Mesenchymal stem cell (in vitro differentiated cells and primary cell): ENCODE data around the gene ADRM1.

ENCODE experiments used
- DNase-seq: peaks from one replicate; pipeline ENCODE4 v3.0.0-alpha.2; 2013
- H2AFZ ChIP-seq: one replicate; pipeline ENCODE4 v1.6.1; 2013; ENCODE audit warnings: low read depth, mild to moderate bottlenecking, control low read depth, inconsistent platforms, low read length, moderate library complexity
- H2AK5ac ChIP-seq: 2 replicates; pipeline ENCODE4 v1.6.1; 2013; ENCODE audit warnings: low read length, moderate library complexity, mild to moderate bottlenecking, inconsistent platforms; ENCODE audit not compliant: severe bottlenecking
- H2BK120ac ChIP-seq: one replicate; pipeline ENCODE4 v1.6.1; 2013; ENCODE audit warnings: low read depth, mild to moderate bottlenecking, inconsistent platforms, low read length, moderate library complexity
- H2BK12ac ChIP-seq, 2 experiments: one replicate each; pipeline ENCODE4 v1.6.1; 2013; ENCODE audit warnings: inconsistent platforms in 2 of 2, low read length in 2 of 2, mild to moderate bottlenecking in 2 of 2, moderate library complexity in 2 of 2, control low read depth in 1 of 2
- H2BK15ac ChIP-seq: one replicate; pipeline ENCODE4 v1.6.1; 2013; ENCODE audit warnings: mild to moderate bottlenecking, low read depth, inconsistent platforms; ENCODE audit not compliant: poor library complexity, severe bottlenecking
- H2BK5ac ChIP-seq: 2 replicates; pipeline ENCODE4 v1.6.1; 2013; ENCODE audit warnings: low read depth, mild to moderate bottlenecking, low read length, control low read depth, inconsistent platforms; ENCODE audit not compliant: poor library complexity, severe bottlenecking
- H3K14ac ChIP-seq, 2 experiments: one replicate each; pipeline ENCODE4 v1.6.1; 2013; ENCODE audit warnings: inconsistent platforms in 2 of 2, low read length in 2 of 2, control low read depth in 1 of 2, mild to moderate bottlenecking in 1 of 2, moderate library complexity in 1 of 2
- H3K18ac ChIP-seq, 2 experiments: one replicate each; pipeline ENCODE4 v1.6.1; 2013; ENCODE audit warnings: inconsistent platforms in 2 of 2, low read length in 2 of 2, control low read depth in 1 of 2, low read depth in 1 of 2, mild to moderate bottlenecking in 1 of 2
- H3K23ac ChIP-seq, 2 experiments: one replicate each; pipeline ENCODE4 v1.6.1; 2013; ENCODE audit warnings: inconsistent platforms in 2 of 2, low read length in 2 of 2, mild to moderate bottlenecking in 2 of 2, moderate library complexity in 2 of 2, control low read depth in 1 of 2
- H3K27ac ChIP-seq: 2 replicates; pipeline ENCODE4 v1.5.1; 2013; ENCODE audit warnings: mild to moderate bottlenecking, moderate library complexity, low read length, control low read depth, inconsistent platforms; ENCODE audit not compliant: poor library complexity, severe bottlenecking
- H3K27me3 ChIP-seq, 2 experiments: 2 replicates each; pipeline versions ENCODE4 v1.6.1 to v1.7.0; 2013; ENCODE audit warnings: low read length in 2 of 2, mild to moderate bottlenecking in 2 of 2, moderate library complexity in 2 of 2, control low read depth in 1 of 2, inconsistent platforms in 1 of 2; ENCODE audit not compliant: control insufficient read depth in 1 of 2, insufficient read depth in 1 of 2
- H3K36me3 ChIP-seq, 2 experiments: 2 replicates each; pipeline versions ENCODE4 v1.6.1 to v1.7.0; 2013; ENCODE audit warnings: low read length in 2 of 2, control low read depth in 1 of 2, inconsistent platforms in 1 of 2, low read depth in 1 of 2, mild to moderate bottlenecking in 1 of 2; ENCODE audit not compliant: insufficient read depth in 2 of 2, control insufficient read depth in 1 of 2
- H3K4ac ChIP-seq, 2 experiments: one replicate each; pipeline ENCODE4 v1.6.1; 2013; ENCODE audit warnings: inconsistent platforms in 2 of 2, low read length in 2 of 2, mild to moderate bottlenecking in 2 of 2, moderate library complexity in 2 of 2, control low read depth in 1 of 2, low read depth in 1 of 2
- H3K4me1 ChIP-seq: 2 replicates; pipeline ENCODE4 v1.6.1; 2013; ENCODE audit warnings: low read depth, low read length, control low read depth; ENCODE audit not compliant: control insufficient read depth, insufficient read depth
- H3K4me2 ChIP-seq: 2 replicates; pipeline ENCODE4 v1.6.1; 2013; ENCODE audit warnings: low read length, mild to moderate bottlenecking, inconsistent platforms; ENCODE audit not compliant: poor library complexity, severe bottlenecking
- H3K4me3 ChIP-seq, 2 experiments: 2 replicates each; pipeline versions ENCODE4 v1.5.1 to v1.7.0; 2013; ENCODE audit warnings: low read length in 2 of 2, mild to moderate bottlenecking in 2 of 2, control low read depth in 1 of 2, low read depth in 1 of 2; ENCODE audit not compliant: insufficient read depth in 1 of 2
- H3K79me1 ChIP-seq: replicated peaks from 2 replicates; pipeline ENCODE4 v1.6.1; 2013; ENCODE audit warnings: mild to moderate bottlenecking, control low read depth, low read length, inconsistent platforms; ENCODE audit not compliant: poor library complexity, severe bottlenecking
- H3K9ac ChIP-seq: 2 replicates; pipeline ENCODE4 v1.7.0; 2013; ENCODE audit warnings: mild to moderate bottlenecking, low read length, moderate library complexity
- H3K9me3 ChIP-seq: 2 replicates; pipeline ENCODE4 v1.7.0; 2013; ENCODE audit warnings: mild to moderate bottlenecking, low read length; ENCODE audit not compliant: control insufficient read depth
- H4K8ac ChIP-seq: one replicate; pipeline ENCODE4 v1.6.1; 2013; ENCODE audit warnings: inconsistent platforms, mild to moderate bottlenecking, low read length, moderate library complexity
- H4K91ac ChIP-seq: one replicate; pipeline ENCODE4 v1.6.1; 2013; ENCODE audit warnings: mild to moderate bottlenecking, low read length, inconsistent platforms
- WGBS: methylation state at CpG from one replicate; pipeline ENCODE4 v1.1.7; 2013; ENCODE audit warnings: mixed read lengths; 5-methylcytosine and 5-hydroxymethylcytosine counted together

The ADRM1 gene

DNA sequence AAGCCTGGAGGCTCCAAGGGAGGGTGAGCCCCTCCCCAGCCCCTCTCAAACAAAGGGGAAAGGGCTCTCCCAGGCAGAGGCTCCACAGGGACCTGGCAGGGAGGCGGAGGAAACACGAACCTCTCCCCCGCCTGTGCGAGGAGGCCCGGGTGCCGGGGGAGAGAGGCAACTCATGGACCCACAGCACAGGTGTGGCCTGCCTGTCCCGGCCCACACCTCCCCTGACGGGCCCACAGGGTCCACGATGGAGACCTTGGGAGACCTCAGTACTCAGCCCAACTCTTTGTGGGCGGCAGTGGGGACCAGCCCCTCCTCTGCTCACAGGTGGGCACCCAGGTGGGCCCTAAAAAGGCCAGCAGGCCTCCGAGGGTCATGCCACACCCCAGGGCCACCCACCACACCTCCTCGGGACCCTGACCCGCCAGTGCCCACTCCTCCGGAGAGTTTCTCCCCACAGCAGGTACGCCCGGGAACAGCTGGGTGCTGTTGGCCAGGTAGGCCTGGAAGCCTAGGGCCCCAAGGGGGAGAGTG is 52.1 kb downstream of the ADRM1 start:
- no peak overlapping the region for H3K14ac ChIP-seq
- peak overlapping the region; percentile 45 for H4K8ac ChIP-seq
- peak overlapping the region; percentile 100 for H2AK5ac ChIP-seq
- H3K9me3 ChIP-seq, result no peaks in the 10 kb centered on the region
- H2BK5ac ChIP-seq, result peak overlapping the region; percentile 71
- no peak for DNase-seq
- peak overlapping the region in 1 of 2 experiments; percentile 83 for H2BK12ac ChIP-seq
- H2BK15ac ChIP-seq, result peak overlapping the region; percentile 60
- H4K91ac ChIP-seq, result no peak overlapping the region
- peak overlapping the region; percentile 13 for H2BK120ac ChIP-seq
- peak overlapping the region; percentile 67 for H3K4me2 ChIP-seq
- peaks cover 19% of the 10 kb centered on the region for H3K79me1 ChIP-seq
- WGBS, result 78% methylated on average over 16 of the region's 16 CpGs
- H3K36me3 ChIP-seq, result peaks cover 8 to 94% of the 10 kb centered on the region in 2 experiments
- peak overlapping the region; percentile 96 for H3K27ac ChIP-seq
- H3K4me1 ChIP-seq, result peaks cover 92% of the 10 kb centered on the region
- H3K9ac ChIP-seq, result peak overlapping the region; percentile 59
- no peaks in the 10 kb centered on the region for H3K27me3 ChIP-seq
- peak overlapping the region in 1 of 2 experiments; percentile 19 for H3K4me3 ChIP-seq
- peak overlapping the region; percentile 19 to 61 for H3K18ac ChIP-seq
- H3K23ac ChIP-seq, result no peak overlapping the region
- H2AFZ ChIP-seq, result no peak overlapping the region
- H3K4ac ChIP-seq, result peak overlapping the region in 1 of 2 experiments; percentile 29

GRCh38 chr20:62355516-62355877 is 52.7 kb downstream of the ADRM1 start:
- Histone ChIP-seq H3K4me2 (peak overlapping the region; percentile 67), H3K9ac (peak overlapping the region; percentile 59), H3K4ac (no peak overlapping the region), H3K23ac (no peak overlapping the region), H3K14ac (no peak overlapping the region), H3K9me3 (no peaks in the 10 kb centered on the region), H2AFZ (no peak overlapping the region), H3K4me3 (peak overlapping the region in 1 of 2 experiments; percentile 41), H4K91ac (no peak overlapping the region), H3K79me1 (peaks cover 19% of the 10 kb centered on the region), H3K18ac (peak overlapping the region; percentile 16 to 50), H3K36me3 (peaks cover 2 to 90% of the 10 kb centered on the region in 2 experiments), H2BK5ac (peak overlapping the region; percentile 97), H3K27ac (peak overlapping the region; percentile 96), H4K8ac (peak overlapping the region; percentile 45), H2BK120ac (peak overlapping the region; percentile 84), H2BK12ac (peak overlapping the region; percentile 29 to 38), H2BK15ac (peak overlapping the region; percentile 82), H3K4me1 (peaks cover 88% of the 10 kb centered on the region), H2AK5ac (peak overlapping the region; percentile 100), H3K27me3 (no peaks in the 10 kb centered on the region)
- peak; percentile 22 for DNase-seq
- 32% methylated on average over 10 of the region's 11 CpGs for WGBS

DNA sequence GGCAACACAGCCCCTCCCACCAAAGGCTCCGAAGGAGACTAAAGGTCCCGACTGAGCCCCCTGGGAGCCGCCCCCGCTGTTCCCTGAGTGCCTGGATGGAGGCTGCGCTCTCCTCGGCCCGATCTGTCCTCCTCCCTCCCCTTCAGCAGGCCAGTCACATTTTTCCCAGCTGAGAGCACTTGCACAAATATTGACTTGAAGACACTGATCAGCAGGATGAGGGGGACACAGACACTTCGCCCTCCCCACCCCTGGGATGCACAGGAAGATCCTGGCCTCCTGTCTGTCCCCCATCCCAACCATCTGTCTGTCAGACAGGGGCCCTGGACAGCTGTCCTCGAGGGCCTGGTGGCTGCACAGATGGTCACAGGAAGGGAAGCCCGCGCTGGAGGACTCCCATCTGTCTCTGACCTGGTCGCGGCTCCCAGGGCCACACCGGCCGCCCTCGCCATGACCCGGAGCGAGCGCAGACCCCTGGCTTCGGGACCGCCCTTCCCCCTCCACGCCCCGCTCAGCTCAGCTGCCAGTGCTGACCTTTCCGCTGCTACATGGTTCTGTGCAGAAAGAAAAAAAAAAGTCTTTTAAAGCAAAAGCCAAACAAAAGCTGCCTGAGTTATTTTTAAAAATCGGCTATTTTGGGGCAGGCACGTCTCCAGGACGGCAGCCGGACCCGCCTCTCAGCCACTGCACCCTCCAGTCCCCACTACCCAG is 53.2 kb downstream of the ADRM1 start:
- Histone ChIP-seq H3K23ac (peak overlapping the region in 1 of 2 experiments; percentile 23), H4K91ac (peak overlapping the region; percentile 57), H2AK5ac (peak overlapping the region; percentile 98), H2BK12ac (peak overlapping the region; percentile 18 to 72), H3K9ac (peak overlapping the region; percentile 59), H3K9me3 (no peaks in the 10 kb centered on the region), H3K79me1 (peaks cover 19% of the 10 kb centered on the region), H3K4me3 (peak overlapping the region in 1 of 2 experiments; percentile 41), H3K36me3 (peaks cover 0 to 89% of the 10 kb centered on the region in 2 experiments), H3K14ac (peak overlapping the region in 1 of 2 experiments; percentile 68), H3K18ac (peak overlapping the region; percentile 50 to 92), H2BK120ac (peak overlapping the region; percentile 84), H3K27ac (peak overlapping the region; percentile 96), H2BK5ac (peak overlapping the region; percentile 97), H3K4me1 (peaks cover 87% of the 10 kb centered on the region), H3K27me3 (no peaks in the 10 kb centered on the region), H4K8ac (peak overlapping the region; percentile 85), H2AFZ (no peak overlapping the region), H2BK15ac (peak overlapping the region; percentile 82), H3K4ac (peak overlapping the region; percentile 75 to 89), H3K4me2 (peak overlapping the region; percentile 67)
- DNase-seq, result peak; percentile 51
- 35% methylated on average over 29 of the region's 29 CpGs for WGBS

GRCh38 chr20:62356589-62357186 is 53.9 kb downstream of the ADRM1 start:
- H3K9me3 ChIP-seq, result no peaks in the 10 kb centered on the region
- H2BK120ac ChIP-seq, result peak overlapping the region; percentile 75
- peaks cover 93% of the 10 kb centered on the region for H3K4me1 ChIP-seq
- WGBS, result 76% methylated on average over 17 of the region's 17 CpGs
- peak overlapping the region; percentile 88 for H4K91ac ChIP-seq
- H2BK5ac ChIP-seq, result peak overlapping the region; percentile 97
- peaks cover 0 to 89% of the 10 kb centered on the region in 2 experiments for H3K36me3 ChIP-seq
- H3K18ac ChIP-seq, result peak overlapping the region; percentile 34 to 67
- peak overlapping the region; percentile 96 for H3K27ac ChIP-seq
- H3K4me3 ChIP-seq, result peak overlapping the region in 1 of 2 experiments; percentile 41
- H3K4me2 ChIP-seq, result peak overlapping the region; percentile 67
- peak overlapping the region; percentile 6 to 46 for H2BK12ac ChIP-seq
- peaks cover 15% of the 10 kb centered on the region for H3K79me1 ChIP-seq
- H3K9ac ChIP-seq, result peak overlapping the region; percentile 59
- peak overlapping the region; percentile 88 for H4K8ac ChIP-seq
- peak overlapping the region in 1 of 2 experiments; percentile 23 for H3K23ac ChIP-seq
- H3K14ac ChIP-seq, result peak overlapping the region in 1 of 2 experiments; percentile 68
- peak overlapping the region; percentile 90 for H2BK15ac ChIP-seq
- peak overlapping the region; percentile 75 to 89 for H3K4ac ChIP-seq
- H2AK5ac ChIP-seq, result peak overlapping the region; percentile 98
- H2AFZ ChIP-seq, result no peak overlapping the region
- no peaks in the 10 kb centered on the region for H3K27me3 ChIP-seq
- no peak for DNase-seq
